ENCODE results near the gene LPCAT1. TPM values are rescaled to one million over a fixed set of nuclear protein-coding genes. Genes with fewer than 3 reads are reported as not detected.

Gene LPCAT1
- total RNA-seq, 2 donors from 2014 or later, result 53.9 to 54.6 TPM

DNA sequence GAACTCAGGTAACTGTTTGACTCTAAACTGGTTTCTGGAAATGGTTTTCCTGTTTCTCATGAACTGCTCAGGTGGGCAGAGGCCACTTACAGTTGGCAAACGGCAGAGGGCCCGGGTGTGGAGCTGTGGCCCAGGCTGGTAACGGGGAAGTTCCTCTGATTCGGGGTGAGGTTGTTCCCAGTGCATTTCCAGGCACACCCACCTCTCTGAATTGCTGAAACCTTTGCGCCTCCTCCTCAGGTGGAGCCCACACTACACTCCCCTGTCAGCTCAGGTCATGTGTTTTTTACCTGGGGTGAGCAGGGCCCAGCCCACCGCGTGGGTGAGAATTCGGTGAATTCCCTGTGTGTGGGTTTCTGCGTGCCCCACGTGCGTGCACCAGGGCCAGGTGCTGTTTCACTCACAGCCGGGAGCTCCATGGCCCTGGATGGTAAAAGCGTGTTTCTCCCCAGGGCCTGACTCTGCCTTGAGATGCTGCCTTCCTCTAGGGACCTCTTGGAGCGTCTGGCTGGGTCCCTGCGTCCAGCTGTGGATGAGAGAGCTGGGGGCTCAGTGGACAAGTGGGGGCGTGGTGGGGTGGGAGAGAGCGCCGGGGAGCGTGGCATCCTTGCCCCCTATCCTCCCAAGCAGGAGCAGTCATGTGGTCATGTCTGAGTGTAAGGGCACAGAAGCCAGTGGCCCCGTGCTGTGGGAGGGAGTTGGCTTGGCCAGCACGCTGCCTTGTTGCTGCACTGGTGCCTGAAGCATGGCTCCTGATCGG, 33.5 kb upstream of the LPCAT1 start:
- Histone ChIP-seq H3K4me3 (no peak overlapping the region), H3K9me3 (no peaks in the 10 kb centered on the region), H3K36me3 (no peaks in the 10 kb centered on the region), H3K27me3 (replicated peaks; ENCODE audit: insufficient read depth) (no peaks in the 10 kb centered on the region), H3K4me1 (ENCODE audit: control insufficient read depth in 1 of 2, low read depth in 2 of 2) (no peaks in the 10 kb centered on the region), H3K27ac (no peak overlapping the region)
- ATAC-seq (ENCODE audit: insufficient number of reproducible peaks, low FRiP score, low read depth) (no peak), DNase-seq (ENCODE audit: low spot score) (no peak)
- no peak for TF ChIP-seq CTCF (IDR thresholded peaks at IDR 0.05)

DNA sequence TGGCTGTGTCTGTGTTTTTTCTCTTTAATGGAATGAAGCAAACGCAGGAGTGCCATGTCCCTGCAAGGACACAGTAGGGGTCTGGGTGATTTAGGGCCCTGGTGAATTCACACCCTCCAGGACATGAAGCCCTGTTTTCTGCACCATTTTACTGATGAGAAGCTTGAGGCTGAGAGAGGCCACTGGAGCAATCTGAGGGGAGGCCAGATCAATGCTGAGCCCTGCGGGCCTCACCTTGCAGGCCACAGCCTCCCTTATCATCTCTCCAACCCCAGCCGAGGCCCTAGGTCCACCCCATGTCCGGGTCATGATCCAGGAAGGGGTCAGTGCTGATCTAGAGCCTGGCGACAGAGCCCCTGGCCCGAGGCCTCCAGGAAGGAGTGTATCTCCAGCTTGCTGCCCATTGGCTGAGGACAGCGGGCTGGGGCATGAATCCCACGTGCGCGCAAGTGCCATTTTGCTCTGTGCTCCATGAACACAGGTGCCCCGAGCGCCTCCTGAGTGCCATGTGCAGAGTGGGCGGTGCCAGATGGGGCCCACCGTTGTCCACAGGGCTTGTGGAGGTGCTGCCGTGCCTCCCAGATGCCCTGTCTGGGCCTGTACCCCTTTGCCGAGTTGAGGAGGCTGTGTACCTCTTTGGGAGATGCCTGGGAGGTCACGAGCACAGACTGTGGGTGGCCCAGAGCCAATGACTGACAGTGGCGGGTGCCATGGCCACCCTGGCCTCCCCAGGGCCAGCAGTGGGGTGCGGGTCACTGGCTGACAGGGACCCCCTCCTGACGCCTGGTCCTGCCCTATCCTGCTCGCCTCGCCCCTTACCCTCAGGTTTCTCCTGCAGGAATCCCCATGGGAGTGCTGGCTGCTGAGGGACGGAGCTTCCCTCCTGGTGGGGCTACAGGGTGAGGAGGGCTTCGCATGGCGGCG, 32.3 kb upstream of the LPCAT1 start:
- Histone ChIP-seq H3K27ac (no peak overlapping the region), H3K4me1 (ENCODE audit: control insufficient read depth in 1 of 2, low read depth in 2 of 2) (peaks cover 0 to 4% of the 10 kb centered on the region in 2 donors), H3K9me3 (no peaks in the 10 kb centered on the region), H3K4me3 (no peak overlapping the region), H3K27me3 (replicated peaks; ENCODE audit: insufficient read depth) (no peaks in the 10 kb centered on the region), H3K36me3 (no peaks in the 10 kb centered on the region)
- ATAC-seq (ENCODE audit: insufficient number of reproducible peaks, low FRiP score, low read depth), result no peak
- no peak for TF ChIP-seq CTCF (IDR thresholded peaks at IDR 0.05)
- no peak for DNase-seq (ENCODE audit: low spot score)

- H3K4me3 ChIP-seq, result no peak overlapping the region
- peaks cover 0 to 4% of the 10 kb centered on the region in 2 donors for H3K4me1 ChIP-seq (ENCODE audit: control insufficient read depth in 1 of 2, low read depth in 2 of 2)
- H3K36me3 ChIP-seq, result no peaks in the 10 kb centered on the region
- no peaks in the 10 kb centered on the region for H3K27me3 ChIP-seq (replicated peaks; ENCODE audit: insufficient read depth)
- ATAC-seq (ENCODE audit: insufficient number of reproducible peaks, low FRiP score, low read depth) (no peak), DNase-seq (ENCODE audit: low spot score) (no peak)
- H3K27ac ChIP-seq, result no peak overlapping the region
- TF ChIP-seq CTCF (IDR thresholded peaks at IDR 0.05), result no peak
- no peaks in the 10 kb centered on the region for H3K9me3 ChIP-seq
These were observed 31.4 kb upstream of the LPCAT1 start for GRCh38 chr5:1555011-1555807.

DNA sequence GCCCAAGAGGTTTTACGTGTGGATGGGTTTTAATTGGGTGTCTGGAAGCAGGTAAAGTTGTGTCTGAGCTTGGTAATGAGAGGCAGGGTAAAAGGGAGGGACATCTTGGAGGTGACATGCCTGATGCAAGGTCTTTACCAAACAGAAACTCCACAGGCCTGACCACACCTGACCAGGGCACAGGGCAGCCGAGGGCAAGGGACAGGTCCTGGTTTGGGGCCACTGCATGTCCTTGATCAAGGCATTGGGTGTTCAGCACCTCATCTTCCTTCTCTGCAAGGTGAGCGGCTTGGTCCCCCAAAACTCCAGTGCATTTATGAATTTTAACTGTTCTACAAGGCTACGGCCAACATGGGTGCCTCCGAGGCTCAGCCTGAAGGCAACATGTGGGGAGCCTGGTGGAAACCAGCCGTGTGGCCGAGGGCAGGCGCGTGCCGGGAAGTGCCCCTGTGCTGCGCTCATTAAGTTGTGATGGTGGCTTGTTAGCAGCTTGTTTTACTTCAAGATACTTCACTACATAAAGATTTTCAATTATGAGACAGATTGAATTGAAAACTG, 30.7 kb upstream of the LPCAT1 start:
- no peaks in the 10 kb centered on the region for H3K27me3 ChIP-seq (replicated peaks; ENCODE audit: insufficient read depth)
- H3K4me1 ChIP-seq (ENCODE audit: control insufficient read depth in 1 of 2, low read depth in 2 of 2), result peaks cover 0 to 4% of the 10 kb centered on the region in 2 donors
- no peak for TF ChIP-seq CTCF (IDR thresholded peaks at IDR 0.05)
- H3K27ac ChIP-seq, result no peak overlapping the region
- no peaks in the 10 kb centered on the region for H3K36me3 ChIP-seq
- DNase-seq (ENCODE audit: low spot score) (no peak), ATAC-seq (ENCODE audit: insufficient number of reproducible peaks, low FRiP score, low read depth) (no peak)
- H3K4me3 ChIP-seq, result no peak overlapping the region
- H3K9me3 ChIP-seq, result no peaks in the 10 kb centered on the region

Measured in thoracic aorta (tissue), 2 donors.